GM18520 (cell line): ENCODE data around the gene PGGT1B.

ENCODE experiments used
- ATAC-seq: cut with Tn5 transposase; IDR thresholded peaks from one replicate; pipeline ENCODE4 v1.9.1; 2021; ENCODE audit not compliant: unreplicated experiment

PGGT1B gene

GRCh38 chr5:115184770-115185169 lies 77.9 kb downstream of the PGGT1B start:
- no peak for ATAC-seq

- ATAC-seq: no peak
Measured at GRCh38 chr5:115181757-115182156, 80.9 kb downstream of the PGGT1B start.

- ATAC-seq: no peak
Measured at GRCh38 chr5:115180165-115180709, 82.4 kb downstream of the PGGT1B start.

- no peak for ATAC-seq
Measured at GRCh38 chr5:115179394-115180164, 83.1 kb downstream of the PGGT1B start.

GRCh38 chr5:115179030-115179393 lies 83.7 kb downstream of the PGGT1B start:
- no peak for ATAC-seq

GRCh38 chr5:115170929-115171510 lies 91.7 kb downstream of the PGGT1B start:
- no peak for ATAC-seq

- ATAC-seq: peak; percentile 31
Measured at GRCh38 chr5:115170134-115170928, 92.3 kb downstream of the PGGT1B start.

GRCh38 chr5:115169487-115170133 lies 93.1 kb downstream of the PGGT1B start, which contains the start of gene TRIM36:
Gene TRIM36 (minus strand): TSS chr5:115169908. CDS start chr5:115169634, 274 bp downstream.
- peak; percentile 97 for ATAC-seq

- no peak for ATAC-seq
Measured at GRCh38 chr5:115168829-115169486, 93.7 kb downstream of the PGGT1B start.

- no peak for ATAC-seq
Measured at GRCh38 chr5:115166744-115167393, 95.8 kb downstream of the PGGT1B start.

GRCh38 chr5:115165790-115166189 lies 96.9 kb downstream of the PGGT1B start:
- ATAC-seq: no peak

GRCh38 chr5:115160975-115161475 lies 101.7 kb downstream of the PGGT1B start:
- no peak for ATAC-seq
